Renal pelvis (tissue), 4 donors: ENCODE measurements around the gene DBF4B. TPM values are rescaled to one million over a fixed set of nuclear protein-coding genes. Genes with fewer than 3 reads are reported as not detected.
"Not testable (repeated sequence)": the region's sequence is repeated elsewhere in the genome, so short reads cannot be mapped to it uniquely, and the experiment has no call there.

Experiments used
- DNase-seq: peaks from one replicate; pipeline ENCODE4 v3.0.0-alpha.2; 2013
- polyA plus RNA-seq, 3 donors: library from polyadenylated mRNA; unstranded; fragments of 120-200 nt; gene quantifications; one replicate each; pipeline ENCODE4 v1.2.1, GENCODE V29; 2013; ENCODE audit not compliant: insufficient read length in 3 of 3

Gene DBF4B
- polyA plus RNA-seq, 3 donors: 12.0 to 21.5 (median 18.5) TPM

DNA sequence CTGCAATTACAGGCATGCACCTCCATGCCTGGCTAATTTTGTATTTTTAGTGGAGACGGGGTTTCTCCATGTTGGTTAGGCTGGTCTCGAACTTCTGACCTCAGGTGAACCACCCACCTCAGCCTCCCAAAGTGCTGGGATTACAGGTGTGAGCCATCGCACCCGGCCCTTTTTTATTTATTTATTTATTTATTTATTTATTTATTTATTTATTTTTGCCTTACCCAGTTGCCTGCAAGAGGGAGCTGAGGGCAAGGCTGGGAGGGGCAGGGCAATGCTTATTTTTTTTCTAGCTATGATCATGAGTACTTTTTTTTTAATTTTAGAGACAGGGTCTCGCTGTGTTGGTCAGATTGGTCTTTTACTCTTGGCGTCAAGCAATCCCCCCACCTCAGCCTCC lies 17.7 kb downstream of the DBF4B start:
- not testable (repeated sequence) for DNase-seq

DNA sequence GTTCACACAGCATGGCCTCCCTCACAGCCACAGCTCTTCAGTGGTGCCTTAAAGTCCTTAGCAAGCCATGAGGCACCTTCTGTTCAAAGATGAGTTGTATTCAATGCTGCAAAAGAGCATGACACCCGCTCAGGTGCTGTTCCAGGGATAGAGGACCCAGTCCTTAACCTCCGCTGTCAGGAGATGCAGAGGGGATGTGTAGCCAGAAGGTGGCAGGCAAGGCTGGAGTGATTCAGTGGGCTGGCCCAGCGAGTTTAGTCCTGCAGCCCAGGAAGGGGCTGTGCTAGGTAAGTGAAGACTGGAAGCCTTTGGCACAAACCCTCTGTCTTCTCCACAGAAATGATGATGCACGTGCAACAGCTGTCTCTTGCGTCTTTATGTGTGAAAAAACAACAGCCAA lies 25.3 kb downstream of the DBF4B start:
- DNase-seq: no peak

DNA sequence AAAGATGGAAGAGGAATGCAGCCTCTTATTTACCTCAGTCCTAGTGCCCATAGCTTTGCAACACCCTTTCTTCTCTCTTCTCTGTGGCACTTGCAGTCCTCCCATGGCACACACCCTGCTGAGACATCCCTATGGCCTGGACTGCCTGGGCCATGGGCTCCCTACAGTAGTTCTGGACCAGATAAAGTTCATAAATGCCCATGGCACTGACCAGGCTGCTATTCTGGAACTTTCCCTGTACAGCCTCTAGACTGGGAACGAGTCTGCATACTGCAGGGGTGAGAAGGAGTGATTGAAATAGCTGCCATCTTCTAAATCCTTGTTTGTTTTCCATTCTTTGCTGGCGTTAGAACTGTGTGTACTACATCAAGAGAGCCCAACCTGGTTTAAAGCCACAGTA lies 25.8 kb downstream of the DBF4B start:
- no peak for DNase-seq

GRCh38 chr17:44736551-44737240 lies 28.2 kb downstream of the DBF4B start:
- DNase-seq: no peak

DNA sequence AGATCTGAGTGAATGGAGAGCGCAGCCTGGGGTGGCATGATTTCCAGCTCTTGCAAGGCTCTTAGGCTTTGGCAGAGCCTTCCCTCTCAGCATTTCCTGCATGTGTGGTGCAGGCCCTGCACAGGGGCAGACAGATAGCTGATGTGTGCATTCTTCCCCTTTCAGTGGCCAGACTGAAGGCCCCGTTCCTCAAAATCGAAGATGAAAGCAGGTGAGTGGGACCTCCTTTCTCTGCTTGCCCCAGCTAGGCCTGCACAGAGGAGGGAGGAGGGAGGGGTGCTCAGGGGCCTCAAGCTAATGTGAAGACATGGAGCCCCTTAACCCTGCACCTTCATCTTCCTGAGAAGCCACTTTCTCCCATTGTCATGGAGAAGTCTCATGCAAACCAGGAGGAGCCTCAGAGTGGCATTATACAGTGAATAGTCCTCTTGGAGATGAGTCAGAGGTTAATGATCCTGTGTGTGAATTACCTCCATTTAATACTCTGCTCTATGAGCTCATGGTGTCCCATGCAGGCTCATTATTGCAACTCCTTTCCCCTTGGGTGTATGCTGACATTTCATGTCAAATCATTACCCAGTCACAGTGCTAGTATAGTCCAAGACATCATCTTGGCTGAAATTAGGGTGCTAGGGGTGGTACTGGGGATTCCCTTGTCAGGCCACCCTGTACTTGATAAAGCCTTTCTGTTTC lies 29.9 kb downstream of the DBF4B start:
- DNase-seq: no peak

- no peak for DNase-seq
These were observed 32.9 kb downstream of the DBF4B start for GRCh38 chr17:44741316-44741715.

DNA sequence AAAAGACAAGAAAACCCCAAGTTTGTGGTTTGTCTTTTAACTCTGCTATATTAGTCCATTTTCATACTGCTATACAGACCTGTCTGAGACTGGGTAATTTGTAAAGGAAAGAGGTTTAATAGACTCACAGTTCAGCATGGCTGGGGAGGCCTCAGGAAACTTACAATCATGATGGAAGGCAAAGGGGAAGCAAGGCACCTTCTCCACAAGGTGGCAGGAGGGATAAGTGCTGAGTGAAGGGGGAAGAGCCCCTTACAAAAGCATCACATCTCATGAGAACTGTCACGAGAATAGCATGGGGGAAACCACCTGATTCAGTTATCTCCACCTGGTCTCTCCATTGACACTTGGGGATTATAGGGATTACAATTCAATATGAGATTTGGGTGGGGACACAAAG lies 36.8 kb downstream of the DBF4B start:
- DNase-seq: no peak

DNA sequence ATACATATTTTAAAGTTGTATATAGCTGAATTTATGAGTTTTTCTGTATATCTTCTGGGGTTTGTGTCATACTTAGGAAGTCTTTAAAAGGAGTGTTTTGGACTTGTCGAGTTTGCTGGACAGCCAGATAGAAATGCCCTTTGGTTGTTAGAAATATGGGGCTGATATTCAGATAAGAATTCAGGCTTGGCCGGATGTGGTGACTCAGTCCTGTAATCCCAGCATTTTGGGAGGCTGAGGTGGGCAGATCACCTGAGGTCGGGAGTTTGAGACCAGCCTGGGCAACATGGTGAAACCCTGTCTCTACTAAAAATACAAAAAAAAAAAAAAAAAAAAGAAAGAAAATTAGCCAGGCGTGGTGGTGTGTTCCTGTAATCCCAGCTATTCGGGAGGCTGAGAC lies 37.3 kb downstream of the DBF4B start:
- not testable (repeated sequence) for DNase-seq

DNA sequence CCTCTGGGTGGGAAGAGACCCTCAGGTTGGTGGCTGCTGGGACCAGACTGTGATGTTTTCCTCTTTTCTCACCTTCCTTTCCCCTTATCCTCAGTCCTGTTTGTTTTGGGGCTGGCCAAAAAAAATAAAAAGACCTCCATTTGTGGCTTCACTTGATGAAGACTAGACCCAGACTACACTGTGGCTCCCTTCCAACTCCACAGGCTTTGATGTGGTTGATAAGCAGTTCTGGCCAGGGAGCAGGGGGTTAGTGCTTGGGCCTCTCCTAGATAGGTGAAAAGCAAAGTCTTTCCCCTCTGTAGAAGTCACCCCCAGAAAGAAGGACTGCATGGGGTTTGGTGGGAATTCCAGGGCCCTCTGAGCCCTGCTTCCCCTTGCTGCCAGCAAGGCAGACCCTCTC lies 39.1 kb downstream of the DBF4B start:
- no peak for DNase-seq

DNA sequence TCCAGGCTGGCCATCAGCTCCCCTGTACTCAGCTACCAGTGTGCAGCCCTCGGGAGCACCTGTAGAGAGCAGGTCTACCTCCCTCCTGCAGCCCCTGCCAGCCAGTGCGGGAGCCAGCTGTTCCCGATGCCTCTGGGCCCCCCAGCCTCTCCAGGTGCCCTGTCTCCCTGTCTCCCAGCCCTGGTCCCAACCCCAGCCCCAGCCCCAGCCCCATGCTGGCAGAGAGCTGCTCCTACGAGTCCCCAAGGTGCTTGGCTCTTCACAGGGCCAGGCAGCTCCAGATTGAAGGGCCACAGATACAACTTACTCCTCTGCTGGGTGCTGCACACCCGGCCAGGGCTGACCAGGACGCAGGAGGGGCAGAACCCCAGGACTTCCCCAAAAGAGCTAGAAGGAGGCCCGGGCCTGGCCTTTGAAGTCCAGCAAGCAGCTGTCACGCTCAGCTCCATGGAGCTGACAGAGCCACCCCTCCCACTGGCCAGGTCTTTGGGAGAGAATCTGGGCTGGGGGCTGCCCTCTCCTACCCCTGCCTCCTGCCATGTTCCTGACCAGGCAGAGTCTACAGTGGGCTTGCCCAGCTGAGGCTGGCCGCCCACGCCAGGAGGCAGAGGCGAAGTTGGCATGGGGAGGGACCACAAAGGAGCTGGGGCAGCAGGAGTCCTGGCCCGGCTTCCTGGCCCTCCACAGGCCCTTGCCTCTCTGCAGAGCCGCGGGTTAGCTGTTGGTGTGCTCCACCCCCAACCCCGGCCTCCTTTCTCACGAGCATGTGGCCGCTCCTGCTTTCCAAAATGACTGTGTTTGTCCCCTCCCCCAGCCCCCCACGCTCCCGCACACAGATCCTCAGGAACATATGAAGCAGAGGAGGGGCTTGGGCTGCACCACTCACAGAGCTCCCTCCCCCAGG lies 40.9 kb downstream of the DBF4B start:
- no peak for DNase-seq

DNA sequence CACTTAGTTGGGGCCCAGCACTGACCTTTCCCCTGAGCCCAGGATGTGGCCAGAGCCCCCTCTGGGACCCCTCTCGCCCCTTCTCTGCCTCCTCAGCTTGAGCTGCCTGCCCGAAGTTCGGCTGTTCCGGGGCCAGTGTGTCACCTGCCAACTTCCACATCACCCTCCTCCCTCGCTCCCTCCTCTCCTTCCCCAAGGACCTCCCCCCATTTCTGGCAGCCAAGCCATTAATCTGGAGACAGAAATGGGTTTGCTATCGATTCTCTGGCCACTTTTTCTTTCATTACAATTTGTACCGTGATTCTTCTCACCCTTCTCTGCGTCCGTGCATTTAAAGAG lies 41.5 kb downstream of the DBF4B start:
- DNase-seq: no peak

- no peak for DNase-seq
These were observed 42.9 kb downstream of the DBF4B start for GRCh38 chr17:44751331-44751730.

DNA sequence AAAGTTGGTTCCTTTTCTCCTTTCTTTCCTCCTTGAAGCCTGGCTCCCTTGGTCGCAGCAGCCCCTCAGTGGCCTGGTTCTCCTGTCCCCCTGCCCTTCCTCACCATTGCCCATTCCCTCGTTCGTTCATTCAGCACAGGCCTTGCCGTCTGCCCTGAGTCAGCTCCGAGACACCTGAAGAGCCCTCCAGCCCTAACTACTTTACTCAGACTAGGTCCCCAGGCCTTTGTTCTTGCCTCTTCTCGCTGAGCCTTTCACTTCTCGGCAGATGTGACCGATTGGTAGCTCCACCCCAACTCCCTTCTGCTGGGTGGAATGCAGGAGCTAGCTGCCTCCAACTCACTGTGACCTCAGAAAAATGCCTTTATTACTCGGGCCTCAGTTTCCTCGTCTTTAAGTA lies 43.3 kb downstream of the DBF4B start:
- no peak for DNase-seq

GRCh38 chr17:44752953-44753861 lies 44.7 kb downstream of the DBF4B start:
- DNase-seq: no peak

DNA sequence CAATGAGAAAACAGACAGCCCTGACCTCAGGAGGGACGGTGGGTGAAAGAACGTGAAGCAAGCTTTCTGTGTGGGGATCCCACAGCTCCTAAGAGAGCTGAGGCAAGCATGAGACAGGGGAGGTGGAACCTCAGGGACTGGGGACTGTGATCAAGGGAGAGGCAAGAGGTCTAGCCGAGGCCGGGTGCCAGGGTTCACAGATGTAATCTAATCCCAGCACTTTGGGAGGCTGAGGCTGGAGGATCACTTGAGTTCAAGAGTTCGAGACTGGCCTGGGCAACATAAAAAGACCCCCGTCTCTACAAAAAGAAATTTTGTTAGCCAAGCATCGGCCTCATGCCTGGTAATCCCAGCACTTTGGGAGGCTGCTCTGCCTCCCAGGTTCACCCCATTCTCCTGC lies 45.8 kb downstream of the DBF4B start:
- no peak for DNase-seq

DNA sequence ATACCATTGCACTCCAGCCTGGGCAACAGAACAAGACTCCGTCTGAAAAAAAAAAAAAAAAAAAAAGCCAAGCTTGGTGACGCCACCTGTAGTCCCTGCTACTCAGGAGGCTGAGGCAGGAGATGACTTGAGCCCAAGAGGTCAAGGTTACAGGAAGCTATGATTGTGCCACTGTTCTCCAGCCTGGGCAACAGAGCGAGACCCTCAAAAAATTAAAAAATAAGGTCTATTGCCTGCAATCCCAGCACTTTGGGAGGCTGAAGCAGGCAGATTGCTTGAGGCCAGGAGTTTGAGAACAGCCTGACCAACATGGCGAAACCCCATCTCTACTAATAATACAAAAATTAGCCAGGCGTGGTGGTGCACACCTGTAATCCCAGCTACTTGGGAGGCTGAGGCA lies 46.7 kb downstream of the DBF4B start:
- DNase-seq: not testable (repeated sequence)

DNA sequence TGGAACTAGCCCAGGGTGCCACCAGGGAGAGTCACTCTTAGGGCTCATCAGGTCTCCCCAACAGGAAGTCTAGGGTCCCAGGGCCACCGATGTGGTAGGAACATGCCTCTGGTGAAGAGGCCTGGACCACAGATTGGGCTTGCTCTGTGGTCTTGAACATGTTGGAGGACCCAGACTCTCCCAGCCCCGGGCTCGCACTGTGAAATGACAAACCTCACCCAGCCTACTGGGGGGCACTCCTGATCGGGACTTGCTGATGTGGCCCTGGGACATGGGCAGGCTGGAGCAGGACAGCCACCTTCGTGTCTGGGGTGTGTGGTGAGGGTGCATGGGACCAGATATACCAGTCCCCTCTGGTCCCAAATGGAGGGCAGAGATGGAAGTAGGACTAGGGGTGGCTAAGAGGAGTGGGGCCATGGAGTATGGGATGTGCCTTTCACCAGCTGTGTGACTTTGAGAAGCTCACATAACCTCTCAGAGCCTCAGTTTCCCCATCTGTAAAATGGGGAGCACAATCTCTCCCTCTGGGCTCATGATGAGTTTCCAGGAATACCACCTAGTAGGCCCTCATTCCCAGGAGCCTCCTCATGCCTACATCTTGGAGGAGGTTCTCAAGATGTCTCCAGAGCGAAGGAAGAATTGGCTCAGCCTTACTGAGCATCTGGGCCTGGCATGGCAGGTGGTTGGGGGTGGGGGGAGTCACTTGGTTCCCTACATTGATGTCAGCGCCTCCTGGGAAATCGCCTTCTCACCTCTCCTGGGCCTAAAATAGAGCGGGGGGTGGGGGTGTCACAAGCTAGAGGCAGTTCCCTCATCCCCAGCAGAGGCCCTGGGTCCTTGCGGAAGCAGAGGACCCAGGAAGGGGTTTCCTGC lies 48.8 kb downstream of the DBF4B start:
- no peak for DNase-seq

- no peak for DNase-seq
These were observed 49.5 kb downstream of the DBF4B start for GRCh38 chr17:44757918-44758413.

GRCh38 chr17:44758414-44759085 lies 50.1 kb downstream of the DBF4B start, which contains the start of gene ADAM11:
ADAM11 (plus strand) TSS chr17:44758988; CDS start chr17:44759200, 212 bp downstream.
- DNase-seq: no peak
